HG03354 (cell line): ENCODE measurements around the gene BEAN1.

ENCODE experiments used
- ATAC-seq: cut with Tn5 transposase; IDR thresholded peaks from one replicate; pipeline ENCODE4 v1.9.1; 2021; ENCODE audit warnings: mild to moderate bottlenecking; ENCODE audit not compliant: unreplicated experiment, poor library complexity, severe bottlenecking

Gene BEAN1

GRCh38 chr16:66515596-66516508 lies 88.8 kb downstream of the BEAN1 start:
- ATAC-seq = no peak

GRCh38 chr16:66516509-66516807 lies 89.4 kb downstream of the BEAN1 start:
- ATAC-seq = peak; percentile 27

- ATAC-seq = peak; percentile 98
Measured at GRCh38 chr16:66516808-66517585, 89.9 kb downstream of the BEAN1 start.

- no peak for ATAC-seq
Measured at GRCh38 chr16:66517586-66518263, 90.6 kb downstream of the BEAN1 start.

GRCh38 chr16:66519482-66520373 lies 92.6 kb downstream of the BEAN1 start:
- ATAC-seq = no peak

GRCh38 chr16:66520406-66521170 lies 93.5 kb downstream of the BEAN1 start:
- ATAC-seq = no peak

- no peak for ATAC-seq
Measured at GRCh38 chr16:66521252-66521713, 94.2 kb downstream of the BEAN1 start.

- peak; percentile 40 for ATAC-seq
Measured at GRCh38 chr16:66521951-66522771, 95.1 kb downstream of the BEAN1 start.

- ATAC-seq = no peak
Measured at GRCh38 chr16:66522816-66523590, 95.9 kb downstream of the BEAN1 start.

GRCh38 chr16:66523861-66524354 lies 96.8 kb downstream of the BEAN1 start:
- peak; percentile 66 for ATAC-seq

GRCh38 chr16:66524601-66525164 lies 97.6 kb downstream of the BEAN1 start:
- peak; percentile 69 for ATAC-seq

GRCh38 chr16:66525396-66526180 lies 98.5 kb downstream of the BEAN1 start:
- no peak for ATAC-seq

GRCh38 chr16:66528294-66528693 lies 101.2 kb downstream of the BEAN1 start:
- no peak for ATAC-seq

GRCh38 chr16:66529475-66529874 lies 102.4 kb downstream of the BEAN1 start:
- no peak for ATAC-seq
